Neural crest cell (in vitro differentiated cells): Measurements from ENCODE around the gene PSMG3. TPM values are rescaled to one million over a fixed set of nuclear protein-coding genes. Genes with fewer than 3 reads are reported as not detected.

Experiments
- DNase-seq: peaks from one replicate; pipeline ENCODE4 v3.0.0; 2021; ENCODE audit warnings: low read depth, mixed read lengths, low spot score
- H3K27ac Mint-ChIP-seq: one replicate; pipeline ENCODE4 v1.8.0; 2021; ENCODE audit warnings: mild to moderate bottlenecking, mixed read lengths; ENCODE audit not compliant: unreplicated experiment
- H3K27me3 Mint-ChIP-seq: 2 replicates; pipeline ENCODE4 v1.8.0; 2021; ENCODE audit warnings: low read depth, mild to moderate bottlenecking, mixed read lengths
- H3K36me3 Mint-ChIP-seq: 2 replicates; pipeline ENCODE4 v1.8.0; 2021; ENCODE audit warnings: low read depth, mild to moderate bottlenecking, mixed read lengths
- H3K4me1 Mint-ChIP-seq: 2 replicates; pipeline ENCODE4 v1.8.0; 2021; ENCODE audit warnings: mixed read lengths
- H3K4me3 Mint-ChIP-seq: one replicate; pipeline ENCODE4 v1.8.0; 2021; ENCODE audit warnings: mild to moderate bottlenecking, mixed read lengths
- H3K9me3 Mint-ChIP-seq: 2 replicates; pipeline ENCODE4 v1.8.0; 2021; ENCODE audit warnings: mixed read lengths
- total RNA-seq: library from RNA; stranded (reverse); gene quantifications from 2 replicates; pipeline ENCODE4 v1.2.1, GENCODE V29; 2021
- TF ChIP-seq, protein P1 (sequence below): fragments of 200-600 bp; sonication (generic); conservative IDR thresholded peaks from 2 replicates; pipeline ENCODE4 v1.5.0; 2021; ENCODE audit warnings: antibody characterized with exemption, mild to moderate bottlenecking

The PSMG3 gene
- total RNA-seq, 1 donor from 2014 or later = 57.8 TPM

DNA sequence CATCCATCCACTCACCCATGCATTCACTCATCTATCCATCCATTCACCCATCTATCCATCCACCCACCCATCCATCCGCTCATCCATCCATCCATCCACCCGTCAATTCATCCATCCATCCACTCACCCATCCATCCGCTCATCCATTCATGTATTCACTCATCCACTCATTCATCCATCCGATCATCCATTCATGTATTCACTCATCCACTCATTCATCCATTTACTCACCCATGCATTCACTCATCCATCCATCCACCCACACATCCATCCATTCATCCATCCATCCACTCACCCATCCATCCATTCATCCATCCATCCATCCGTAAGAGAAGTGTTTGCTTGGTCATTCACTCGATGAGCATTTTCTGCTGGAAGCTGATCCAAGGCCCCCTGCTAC is 8.7 kb upstream of the PSMG3 start:
- peaks cover 3% of the 10 kb centered on the region for H3K36me3 Mint-ChIP-seq
- no peaks in the 10 kb centered on the region for H3K27me3 Mint-ChIP-seq
- no peak overlapping the region for H3K4me3 Mint-ChIP-seq
- TF ChIP-seq, protein P1, sequence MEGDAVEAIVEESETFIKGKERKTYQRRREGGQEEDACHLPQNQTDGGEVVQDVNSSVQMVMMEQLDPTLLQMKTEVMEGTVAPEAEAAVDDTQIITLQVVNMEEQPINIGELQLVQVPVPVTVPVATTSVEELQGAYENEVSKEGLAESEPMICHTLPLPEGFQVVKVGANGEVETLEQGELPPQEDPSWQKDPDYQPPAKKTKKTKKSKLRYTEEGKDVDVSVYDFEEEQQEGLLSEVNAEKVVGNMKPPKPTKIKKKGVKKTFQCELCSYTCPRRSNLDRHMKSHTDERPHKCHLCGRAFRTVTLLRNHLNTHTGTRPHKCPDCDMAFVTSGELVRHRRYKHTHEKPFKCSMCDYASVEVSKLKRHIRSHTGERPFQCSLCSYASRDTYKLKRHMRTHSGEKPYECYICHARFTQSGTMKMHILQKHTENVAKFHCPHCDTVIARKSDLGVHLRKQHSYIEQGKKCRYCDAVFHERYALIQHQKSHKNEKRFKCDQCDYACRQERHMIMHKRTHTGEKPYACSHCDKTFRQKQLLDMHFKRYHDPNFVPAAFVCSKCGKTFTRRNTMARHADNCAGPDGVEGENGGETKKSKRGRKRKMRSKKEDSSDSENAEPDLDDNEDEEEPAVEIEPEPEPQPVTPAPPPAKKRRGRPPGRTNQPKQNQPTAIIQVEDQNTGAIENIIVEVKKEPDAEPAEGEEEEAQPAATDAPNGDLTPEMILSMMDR = no peak
- DNase-seq = no peak
- H3K9me3 Mint-ChIP-seq = peaks cover 4% of the 10 kb centered on the region
- H3K27ac Mint-ChIP-seq = no peak overlapping the region
- H3K4me1 Mint-ChIP-seq = peaks cover 12% of the 10 kb centered on the region

DNA sequence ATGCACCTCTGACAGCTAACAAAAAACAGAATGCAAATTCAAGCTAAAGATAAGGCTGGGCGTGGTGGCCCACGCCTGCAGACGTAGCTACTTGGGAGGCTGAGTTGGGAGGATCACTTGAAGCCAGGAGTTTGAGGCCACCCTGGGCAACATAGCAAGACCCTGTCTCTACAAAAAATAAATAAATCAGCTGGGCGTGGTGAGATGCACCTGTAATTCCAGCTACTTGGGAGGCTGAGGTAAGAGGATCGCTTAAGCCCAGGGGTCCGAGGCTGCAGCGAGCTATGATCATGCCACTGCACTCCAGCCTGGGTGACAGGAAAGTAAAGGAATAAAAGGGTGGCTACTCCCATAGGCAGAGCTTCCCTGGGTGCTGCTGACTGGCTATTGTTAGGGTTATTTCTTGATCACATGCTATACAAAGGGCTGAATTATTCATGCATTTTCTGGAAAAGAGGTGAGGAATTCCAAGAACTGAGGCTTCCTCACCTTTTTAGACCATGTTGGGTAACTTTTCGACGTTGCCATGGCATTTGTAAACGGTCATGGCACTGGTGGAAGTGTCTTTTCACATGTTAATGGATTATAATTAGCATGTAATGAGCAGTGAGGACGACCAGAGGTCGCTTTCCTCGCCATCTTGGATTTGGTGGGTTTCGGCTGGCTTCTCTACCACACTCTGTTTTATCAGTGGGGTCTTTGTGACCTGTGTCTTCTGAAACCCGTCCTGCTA is 6.9 kb upstream of the PSMG3 start:
- no peak for DNase-seq
- peaks cover 6% of the 10 kb centered on the region for H3K36me3 Mint-ChIP-seq
- H3K4me1 Mint-ChIP-seq = peaks cover 12% of the 10 kb centered on the region
- TF ChIP-seq, protein P1 = no peak
- peaks cover 4% of the 10 kb centered on the region for H3K9me3 Mint-ChIP-seq
- no peak overlapping the region for H3K27ac Mint-ChIP-seq
- H3K27me3 Mint-ChIP-seq = no peaks in the 10 kb centered on the region
- no peak overlapping the region for H3K4me3 Mint-ChIP-seq

DNA sequence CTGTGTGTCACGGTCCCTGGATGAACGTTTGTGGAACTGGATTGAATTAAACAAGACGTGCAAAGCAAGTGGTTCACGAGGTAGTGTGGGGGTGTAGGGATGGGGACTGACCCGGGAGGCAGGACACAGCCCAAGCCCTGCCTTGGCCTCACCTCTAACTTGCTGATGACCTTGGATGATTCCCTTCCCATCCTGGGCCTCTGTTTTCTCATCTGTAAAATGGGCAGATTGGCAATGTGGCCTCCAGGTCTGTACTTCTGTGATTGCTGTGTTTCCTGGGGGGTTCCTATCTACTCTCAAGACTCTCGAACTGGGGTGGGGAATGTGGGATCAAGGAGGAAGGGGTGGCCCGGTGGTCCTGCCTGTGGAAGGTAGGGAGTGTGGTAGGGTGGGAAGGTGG is 6.0 kb upstream of the PSMG3 start:
- H3K36me3 Mint-ChIP-seq = peaks cover 6% of the 10 kb centered on the region
- no peak overlapping the region for H3K27ac Mint-ChIP-seq
- peaks cover 4% of the 10 kb centered on the region for H3K9me3 Mint-ChIP-seq
- H3K27me3 Mint-ChIP-seq = no peaks in the 10 kb centered on the region
- peaks cover 17% of the 10 kb centered on the region for H3K4me1 Mint-ChIP-seq
- DNase-seq = no peak
- H3K4me3 Mint-ChIP-seq = peak overlapping the region; percentile 59
- TF ChIP-seq, protein P1 = no peak

DNA sequence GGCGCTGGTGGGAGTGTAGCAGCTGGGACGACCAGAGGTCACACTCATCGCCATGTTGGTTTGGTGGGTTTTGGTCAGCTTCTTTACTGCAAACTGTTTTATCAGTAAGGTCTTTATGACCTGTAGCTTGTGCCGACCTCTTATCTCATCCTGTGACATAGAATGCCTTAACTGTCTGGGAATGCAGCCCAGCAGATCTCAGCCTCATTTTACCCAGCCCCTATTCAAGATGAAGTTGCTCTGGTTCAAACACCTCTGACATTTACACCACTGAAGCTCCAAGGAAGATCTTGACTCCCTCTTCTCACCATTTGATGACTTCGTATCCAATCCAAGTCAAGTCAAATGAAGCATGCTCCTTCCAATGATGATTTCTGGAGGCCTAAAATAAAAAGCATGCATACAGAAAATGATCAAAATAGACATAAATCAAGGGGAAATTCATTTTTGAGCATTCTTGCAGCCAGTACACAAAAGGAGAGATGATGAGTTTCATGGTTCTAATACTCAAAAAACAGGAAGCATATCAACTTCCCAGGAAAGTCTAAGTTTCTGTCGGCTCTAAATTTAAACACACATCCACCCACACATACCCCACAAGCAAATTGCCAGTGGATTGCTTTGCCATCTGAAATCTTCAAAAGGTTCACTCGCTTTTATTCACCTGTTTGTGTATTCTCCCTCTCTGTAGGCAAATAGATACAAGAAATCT is 2.4 kb upstream of the PSMG3 start:
- peaks cover 3% of the 10 kb centered on the region for H3K36me3 Mint-ChIP-seq

DNA sequence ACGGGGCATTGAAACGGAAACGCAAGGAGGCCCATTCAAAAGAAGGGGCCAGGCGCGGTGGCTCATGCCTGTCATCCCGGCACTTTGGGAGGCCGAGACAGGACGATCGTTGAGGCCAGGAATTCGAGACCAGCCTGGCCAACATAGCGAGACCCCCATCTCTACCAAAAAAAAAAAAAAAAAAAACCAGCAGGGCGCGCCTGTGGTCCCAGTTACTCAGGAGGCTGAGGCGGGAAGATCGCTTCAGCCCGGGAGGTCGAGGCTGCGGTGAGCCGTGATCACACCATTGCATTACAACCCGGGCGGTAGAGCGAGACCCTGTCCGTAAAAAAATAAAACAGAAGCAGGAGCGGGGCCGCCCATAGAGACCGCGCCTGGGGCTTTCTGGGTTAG is 396 bp downstream of the PSMG3 start:
- no peaks in the 10 kb centered on the region for H3K27me3 Mint-ChIP-seq
- DNase-seq = no peak
- peaks cover 30% of the 10 kb centered on the region for H3K4me1 Mint-ChIP-seq
- H3K27ac Mint-ChIP-seq = peak overlapping the region; percentile 84
- peaks cover 3% of the 10 kb centered on the region for H3K36me3 Mint-ChIP-seq
- TF ChIP-seq, protein P1 = no peak
- no peaks in the 10 kb centered on the region for H3K9me3 Mint-ChIP-seq
- H3K4me3 Mint-ChIP-seq = peak overlapping the region; percentile 84

More for the DNA sequence above, 2.4 kb upstream of the PSMG3 start:
- no peaks in the 10 kb centered on the region for H3K27me3 Mint-ChIP-seq
- H3K4me1 Mint-ChIP-seq = peaks cover 25% of the 10 kb centered on the region
- no peaks in the 10 kb centered on the region for H3K9me3 Mint-ChIP-seq
- TF ChIP-seq, protein P1 = no peak
- H3K27ac Mint-ChIP-seq = no peak overlapping the region
- no peak for DNase-seq
- peak overlapping the region; percentile 92 for H3K4me3 Mint-ChIP-seq
